Measurements from ENCODE around the gene USP47.

Gene USP47

GRCh38 chr11:11996321-11997048 lies 154.7 kb downstream of the USP47 start:
- no peak for DNase-seq (ENCODE audit: low read depth in 2 of 2, low spot score in 1 of 2)

DNA sequence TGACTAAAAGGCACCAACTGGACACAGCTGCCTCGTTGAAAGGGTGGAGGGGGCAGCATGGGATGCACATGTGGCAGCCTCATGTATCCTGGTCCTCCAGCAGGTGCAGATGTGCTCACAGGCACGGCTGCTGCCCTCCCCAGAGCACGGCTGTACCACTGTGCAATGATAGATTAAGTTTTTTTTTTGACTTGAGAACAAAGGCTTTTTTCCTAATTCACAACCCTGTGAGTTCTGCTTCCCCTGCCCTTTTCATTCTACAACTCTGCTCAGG lies 155.2 kb downstream of the USP47 start:
- no peak for DNase-seq (ENCODE audit: low read depth in 2 of 2, low spot score in 1 of 2)

DNA sequence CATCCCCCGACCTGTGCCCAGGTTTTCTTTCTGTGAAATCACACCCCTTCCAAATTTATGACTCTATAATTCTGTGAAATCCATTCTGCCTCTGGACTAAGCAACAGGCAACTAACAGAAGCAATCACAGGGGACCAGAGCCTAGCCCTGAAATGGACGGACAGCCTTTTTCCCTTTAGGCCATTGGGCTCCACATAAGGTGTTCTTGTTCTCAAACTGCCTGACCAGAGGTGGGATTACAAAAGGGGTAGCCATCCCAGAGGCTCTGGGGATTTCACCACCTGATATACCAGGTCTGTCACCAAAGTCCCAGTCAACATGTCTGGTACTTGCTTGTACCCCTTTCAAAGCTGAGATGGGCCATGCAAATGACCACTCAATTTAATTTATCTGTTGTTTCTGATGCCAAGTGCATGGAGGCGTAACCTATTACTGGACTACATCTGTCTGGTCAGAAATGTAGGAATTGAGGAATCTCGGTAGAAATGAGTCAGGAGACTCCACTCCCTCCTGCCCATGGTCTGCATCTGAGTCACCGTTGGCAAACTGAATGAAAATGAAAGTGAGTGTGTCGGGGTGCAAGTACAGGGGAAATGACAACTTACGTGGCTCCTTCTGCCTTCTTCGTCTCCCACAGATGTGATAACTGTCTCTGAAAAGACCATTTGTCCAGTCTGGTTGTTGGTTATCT lies 156.5 kb downstream of the USP47 start:
- no peak for DNase-seq (ENCODE audit: low read depth in 2 of 2, low spot score in 1 of 2)

DNA sequence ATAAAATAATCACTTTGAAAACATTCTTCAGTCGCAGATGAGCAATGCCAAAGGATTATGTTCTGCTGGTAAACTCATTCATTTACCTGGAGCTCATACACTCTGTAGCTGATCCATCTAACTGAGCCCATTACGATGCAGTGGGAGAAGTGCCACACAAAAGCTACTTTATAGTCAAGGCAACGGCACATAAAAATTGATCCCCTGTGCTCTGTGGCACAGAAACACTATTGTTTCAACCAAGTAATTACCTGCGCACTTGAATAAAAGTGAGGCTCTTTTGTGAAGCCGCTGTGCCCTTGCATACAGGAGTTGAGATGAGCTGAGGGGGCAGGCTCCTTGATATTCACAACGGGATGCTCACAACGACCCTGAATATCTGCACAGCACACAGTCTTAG lies 159.4 kb downstream of the USP47 start:
- no peak for DNase-seq (ENCODE audit: low read depth in 2 of 2, low spot score in 1 of 2)

DNA sequence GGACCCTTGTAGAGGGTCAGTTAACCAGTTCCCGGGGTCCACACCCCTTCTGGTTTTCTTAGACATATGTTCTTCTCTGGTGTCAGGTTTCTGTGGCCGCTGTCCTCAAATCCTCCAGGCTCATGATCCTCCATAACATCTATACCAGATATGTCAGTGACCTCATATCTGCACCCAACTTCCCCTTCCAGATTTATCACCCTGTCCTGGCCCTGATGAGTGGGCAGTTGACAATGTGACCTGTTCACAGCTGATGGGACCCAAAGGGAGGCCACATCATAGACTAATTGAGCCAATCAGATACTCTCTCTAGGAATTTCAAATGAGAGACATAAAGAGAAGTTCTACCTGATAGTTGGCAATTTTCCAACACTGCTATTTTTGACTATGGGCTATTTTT lies 161.6 kb downstream of the USP47 start:
- no peak for DNase-seq (ENCODE audit: low read depth in 2 of 2, low spot score in 1 of 2)

DNA sequence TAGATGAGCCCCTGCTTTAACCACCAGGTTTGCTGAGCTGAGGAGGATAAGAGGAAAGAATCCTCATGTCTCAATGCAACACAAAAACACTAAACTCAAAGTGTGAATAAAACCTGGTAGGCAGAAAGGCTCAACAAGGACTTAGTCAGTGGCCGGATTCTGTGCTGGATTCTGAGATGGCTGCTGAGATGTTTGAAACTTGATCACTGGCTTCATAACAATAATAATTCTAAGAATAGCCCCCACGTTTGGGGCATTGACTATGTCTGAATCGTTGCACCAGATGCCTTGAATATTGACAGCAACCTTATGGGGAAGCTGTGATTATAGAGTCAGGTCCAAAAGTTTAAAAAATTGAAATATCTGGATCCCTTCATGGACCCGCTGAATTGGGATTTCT lies 162.0 kb downstream of the USP47 start:
- DNase-seq (ENCODE audit: low read depth in 2 of 2, low spot score in 1 of 2): no peak

- DNase-seq (ENCODE audit: low read depth in 2 of 2, low spot score in 1 of 2): no peak
These were observed 163.3 kb downstream of the USP47 start for GRCh38 chr11:12005061-12005460.

- no peak for DNase-seq (ENCODE audit: low read depth in 2 of 2, low spot score in 1 of 2)
These were observed 163.7 kb downstream of the USP47 start for GRCh38 chr11:12005476-12005875.

- DNase-seq (ENCODE audit: low read depth in 2 of 2, low spot score in 1 of 2): no peak
These were observed 164.9 kb downstream of the USP47 start for GRCh38 chr11:12006552-12007229.

GRCh38 chr11:12007230-12007593 lies 165.4 kb downstream of the USP47 start:
- DNase-seq (ENCODE audit: low read depth in 2 of 2, low spot score in 1 of 2): no peak

DNA sequence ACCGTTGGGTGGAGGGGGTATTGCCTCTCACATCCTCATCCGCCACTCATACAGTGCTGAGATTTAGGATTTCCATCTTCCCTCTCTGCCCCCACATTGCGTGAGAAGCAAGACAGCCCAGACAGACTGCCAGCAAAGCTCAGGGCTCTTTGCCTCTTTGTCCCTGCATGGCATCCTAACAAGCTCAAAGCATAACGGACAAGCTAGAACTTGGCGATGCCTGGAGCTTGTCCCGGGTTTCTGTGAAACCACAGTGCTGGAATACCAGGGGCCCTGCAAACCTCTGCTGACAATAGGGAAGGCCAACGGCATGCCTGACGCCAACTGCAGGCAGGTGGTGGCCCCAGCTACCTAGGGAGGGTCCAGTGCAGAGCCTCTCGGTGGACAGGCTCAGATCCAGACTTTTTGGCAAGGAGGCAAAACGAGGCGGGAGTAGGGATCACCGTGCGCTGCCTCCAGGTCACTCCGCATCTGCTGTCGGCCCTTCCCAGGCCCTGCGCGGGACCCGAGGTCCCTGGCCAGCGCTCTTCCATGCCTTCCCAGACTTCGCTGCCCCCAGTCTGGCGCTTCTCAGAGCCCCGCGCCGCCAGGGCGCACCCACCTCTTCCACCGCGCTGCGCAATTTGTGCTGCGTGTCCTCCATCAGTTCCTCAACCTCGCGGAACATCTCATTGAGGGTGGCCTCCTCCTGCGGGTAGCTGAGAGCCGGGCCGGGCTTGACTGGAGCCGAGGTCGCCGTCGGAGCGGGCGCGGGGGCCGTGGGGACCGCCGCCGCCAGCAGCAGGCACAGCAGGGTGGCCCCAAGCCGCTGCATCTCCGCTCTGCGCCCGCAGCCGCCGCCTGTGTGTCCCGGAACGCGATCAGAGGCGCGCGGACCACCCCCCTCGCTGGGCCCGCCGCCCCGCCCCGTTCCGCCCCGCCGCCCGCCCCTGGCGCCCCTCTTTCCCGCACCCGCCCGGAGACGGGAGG lies 166.3 kb downstream of the USP47 start, which contains the start of gene DKK3:
Gene DKK3, minus strand, starts transcription at position 858 of the 969 bp plus-strand sequence. Its CDS starts 44 bp downstream, at position 814.
- DNase-seq (ENCODE audit: low read depth in 2 of 2, low spot score in 1 of 2): no peak

Data from stimulated activated CD8-positive, alpha-beta memory T cell treated with anti-CD3 and anti-CD28 coated beads, Interleukin-4, amount 100 ng/mL, for 4 hours (primary cell).